GM12864 (cell line): Measurements from ENCODE around the gene STAT1.

ENCODE experiments used
- DNase-seq: peaks from one replicate; pipeline ENCODE4 v3.0.0-alpha.2; 2011; ENCODE audit warnings: low read depth
- H3K4me3 ChIP-seq: 2 replicates; pipeline ENCODE4 v1.5.1; 2011; ENCODE audit warnings: mild to moderate bottlenecking, low read depth, low read length, control low read depth
- CTCF ChIP-seq: IDR thresholded peaks from 2 replicates; pipeline ENCODE4 v1.5.1; 2011; ENCODE audit warnings: low read depth, mild to moderate bottlenecking, moderate library complexity, low read length, control low read depth, inconsistent platforms; ENCODE audit errors: missing control alignments

Gene STAT1

GRCh38 chr2:191023235-191023679, 9.3 kb upstream of the STAT1 start:
- no peak overlapping the region for H3K4me3 ChIP-seq
- TF ChIP-seq CTCF: no peak
- DNase-seq: no peak

DNA sequence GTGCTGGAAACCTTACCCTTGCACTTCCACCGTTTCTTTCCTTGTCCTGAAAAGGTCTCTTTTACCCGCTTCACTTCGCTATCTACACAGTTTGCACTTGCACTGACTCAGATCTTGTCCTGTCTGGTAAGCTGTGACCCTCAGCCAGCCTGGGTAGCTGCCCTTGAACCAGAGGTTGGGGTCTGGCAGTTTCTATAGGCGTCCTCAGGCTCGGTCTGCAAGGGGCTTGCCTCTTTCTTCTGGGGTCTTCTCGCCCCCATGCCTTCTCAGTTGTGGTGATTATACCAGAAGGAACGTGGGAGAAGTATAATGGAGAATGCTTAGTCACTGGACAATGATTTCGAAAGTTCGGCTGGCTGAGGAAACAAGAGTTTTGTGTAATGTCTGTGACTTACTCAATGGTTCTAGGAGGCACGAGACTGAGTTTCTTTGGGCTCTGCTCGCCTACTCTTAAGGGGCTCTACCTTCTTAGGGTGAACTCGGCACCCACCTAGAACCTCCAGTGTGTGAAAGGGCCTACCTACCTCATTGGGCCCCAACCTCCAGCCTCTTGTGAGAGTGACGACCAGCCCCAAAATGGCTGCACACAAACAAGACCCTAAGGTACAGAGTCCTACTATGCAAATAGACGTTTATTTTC, 6.9 kb upstream of the STAT1 start:
- DNase-seq: no peak
- TF ChIP-seq CTCF: no peak
- peak overlapping the region; percentile 64 for H3K4me3 ChIP-seq

GRCh38 chr2:191020221-191020741, 6.3 kb upstream of the STAT1 start:
- peak; percentile 94 for DNase-seq
- no peak for TF ChIP-seq CTCF
- H3K4me3 ChIP-seq: peak overlapping the region; percentile 64

- H3K4me3 ChIP-seq: no peak overlapping the region
- no peak for DNase-seq
- no peak for TF ChIP-seq CTCF
These were observed 5.4 kb upstream of the STAT1 start for GRCh38 chr2:191019376-191019775.

GRCh38 chr2:191018643-191019119, 4.7 kb upstream of the STAT1 start:
- TF ChIP-seq CTCF: no peak
- no peak for DNase-seq
- H3K4me3 ChIP-seq: no peak overlapping the region

- DNase-seq: no peak
- TF ChIP-seq CTCF: no peak
- no peak overlapping the region for H3K4me3 ChIP-seq
These were observed 4.1 kb upstream of the STAT1 start for GRCh38 chr2:191018048-191018447.

- TF ChIP-seq CTCF: no peak
- no peak overlapping the region for H3K4me3 ChIP-seq
- no peak for DNase-seq
These were observed 1.9 kb upstream of the STAT1 start for GRCh38 chr2:191015831-191016230.
